Left cardiac atrium (tissue), 4 donors: ENCODE results near the gene LAMA5. TPM values are rescaled to one million over a fixed set of nuclear protein-coding genes. Genes with fewer than 3 reads are reported as not detected.

Source experiments
- ATAC-seq, 2 donors: fragments of 200-7000 bp; cut with Tn5 transposase; one replicate each; pipeline ENCODE4 v1.9.1; 2020; ENCODE audit warnings: mild to moderate bottlenecking in 2 of 2, moderate library complexity in 2 of 2
- DNase-seq: peaks from one replicate; pipeline ENCODE4 v3.0.0-alpha.2; 2020
- intact Hi-C, 2 donors: fragments of 100-400 bp; cut with DNase I; formaldehyde crosslinking; loops; one replicate each; pipeline versions ENCODE4 v1.14.1 to v1.15.1; 2022 to 2023
- total RNA-seq, 2 donors: library from RNA; stranded (reverse); fragmentation: NEBNext Ultra II Directional; extraction: Animal tissue kit (Norgen Biotek cat#: 25700); gene quantifications; one replicate each; pipeline ENCODE4 v1.2.1, GENCODE V29; 2021
- donor health status: DM: no; HTN: yes; CAD: no.
- donor health status: DM: no; HTN: yes; CAD: no; lungs with severe emphysema.
- donor health status: DM: yes; HTN: yes; CAD: no.
- donor health status: Dilated cardiomyopathy.

LAMA5 gene
- total RNA-seq, 2 donors from 2014 or later, result 70.4 to 113 TPM

- DNase-seq, result no peak
- intact Hi-C loops, result loop anchor here (5.0 kb wide), 2 partner anchors 48 to 78 kb away; no protein-coding TSS in a partner anchor
- no peak for ATAC-seq
Observed at GRCh38 chr20:62304331-62305148, 62.6 kb downstream of the LAMA5 start.

GRCh38 chr20:62303340-62304226, 63.5 kb downstream of the LAMA5 start:
- intact Hi-C loops, result loop anchor here (2.0 to 5.0 kb wide), 2 partner anchors 79 kb away; no protein-coding TSS in a partner anchor
- DNase-seq (no peak), ATAC-seq (peak in 1 of 2 donors; percentile 3)

- intact Hi-C loops, result loop anchor here (2.0 to 5.0 kb wide), 2 partner anchors 79 to 80 kb away; no protein-coding TSS in a partner anchor
- ATAC-seq (peak in 1 of 2 donors; percentile 4), DNase-seq (no peak)
Observed at GRCh38 chr20:62303062-62303339, 64.1 kb downstream of the LAMA5 start.

- intact Hi-C loops, result loop anchor here (2.0 to 5.0 kb wide), 2 partner anchors 80 kb away; no protein-coding TSS in a partner anchor
- peak; percentile 92 to 95 for ATAC-seq
Observed at GRCh38 chr20:62302341-62303061, 64.6 kb downstream of the LAMA5 start, which contains the start of gene ADRM1. TSS of gene ADRM1 (plus strand) at chr20:62302997. CDS start at chr20:62303569, 572 bp downstream.

GRCh38 chr20:62301773-62302340, 65.3 kb downstream of the LAMA5 start:
- peak; percentile 95 for DNase-seq
- intact Hi-C loops, result loop anchor here (2.0 to 5.0 kb wide), 2 partner anchors 80 to 81 kb away; no protein-coding TSS in a partner anchor
- ATAC-seq, result peak; percentile 66 to 67

More at GRCh38 chr20:62302341-62303061, 64.6 kb downstream of the LAMA5 start, which contains the start of gene ADRM1:
- DNase-seq, result peak; percentile 96

- DNase-seq (no peak), ATAC-seq (no peak)
- intact Hi-C loops, result loop anchor here in 1 of 2 donors (5.0 kb wide), 1 partner anchor 81 kb away; no protein-coding TSS in a partner anchor
Observed at GRCh38 chr20:62301111-62301668, 65.9 kb downstream of the LAMA5 start.

- DNase-seq (no peak), ATAC-seq (no peak)
- intact Hi-C loops, result loop anchor here in 1 of 2 donors (5.0 kb wide), 1 partner anchor 82 kb away; no protein-coding TSS in a partner anchor
Observed at GRCh38 chr20:62300319-62300718, 66.8 kb downstream of the LAMA5 start.

- intact Hi-C loops, result loop anchor here in 1 of 2 donors (5.0 kb wide), 2 partner anchors 83 to 183 kb away; no protein-coding TSS in a partner anchor
- ATAC-seq (no peak), DNase-seq (no peak)
Observed at GRCh38 chr20:62299666-62300236, 67.4 kb downstream of the LAMA5 start.

GRCh38 chr20:62298577-62299249, 68.4 kb downstream of the LAMA5 start:
- no peak for ATAC-seq
- intact Hi-C loops, result loop anchor here in 1 of 2 donors (5.0 kb wide), 1 partner anchor 184 kb away; no protein-coding TSS in a partner anchor
- DNase-seq, result peak; percentile 24

- intact Hi-C loops, result loop anchor here in 1 of 2 donors (5.0 kb wide), 1 partner anchor 185 kb away; no protein-coding TSS in a partner anchor
- DNase-seq (no peak), ATAC-seq (no peak)
Observed at GRCh38 chr20:62297449-62298227, 69.5 kb downstream of the LAMA5 start.

GRCh38 chr20:62296724-62297448, 70.2 kb downstream of the LAMA5 start:
- intact Hi-C loops, result loop anchor here in 1 of 2 donors (5.0 kb wide), 1 partner anchor 185 kb away; no protein-coding TSS in a partner anchor

GRCh38 chr20:62294516-62294915, 72.6 kb downstream of the LAMA5 start:
- ATAC-seq, result no peak
- DNase-seq, result no peak
- intact Hi-C loops, result no loop called here

More at GRCh38 chr20:62296724-62297448, 70.2 kb downstream of the LAMA5 start:
- no peak for ATAC-seq
- DNase-seq, result no peak

GRCh38 chr20:62293946-62294345, 73.2 kb downstream of the LAMA5 start:
- DNase-seq (no peak), ATAC-seq (no peak)
- intact Hi-C loops, result no loop called here

- ATAC-seq (no peak), DNase-seq (no peak)
- intact Hi-C loops, result no loop called here
Observed at GRCh38 chr20:62293111-62293784, 73.9 kb downstream of the LAMA5 start.

GRCh38 chr20:62292108-62292507, 75.0 kb downstream of the LAMA5 start:
- ATAC-seq (no peak), DNase-seq (no peak)
- intact Hi-C loops, result no loop called here
